Parathyroid adenoma (tissue), 2 donors: ENCODE results near the gene TP73.

ENCODE experiments used
- H2AFZ ChIP-seq: fragments of 300-600 bp; sonication (generic); one replicate; pipeline ENCODE4 v1.7.0; 2017; ENCODE audit warnings: antibody characterized with exemption, mild to moderate bottlenecking
- H3K27ac ChIP-seq: fragments of 300-600 bp; sonication (generic); one replicate; pipeline ENCODE4 v1.7.0; 2017
- H3K27me3 ChIP-seq: fragments of 300-600 bp; sonication (generic); one replicate; pipeline ENCODE4 v1.7.0; 2017; ENCODE audit warnings: low read length; ENCODE audit not compliant: control insufficient read depth, insufficient read depth
- H3K36me3 ChIP-seq: fragments of 300-600 bp; sonication (generic); one replicate; pipeline ENCODE4 v1.7.0; 2017; ENCODE audit warnings: low read length; ENCODE audit not compliant: control insufficient read depth, insufficient read depth
- H3K4me1 ChIP-seq: fragments of 300-600 bp; sonication (generic); one replicate; pipeline ENCODE4 v1.7.0; 2017; ENCODE audit warnings: control low read depth
- H3K4me2 ChIP-seq: fragments of 300-600 bp; sonication (generic); one replicate; pipeline ENCODE4 v1.7.0; 2017; ENCODE audit warnings: low read length
- H3K4me3 ChIP-seq: fragments of 300-600 bp; sonication (generic); one replicate; pipeline ENCODE4 v1.7.0; 2017; ENCODE audit warnings: low read depth, low read length
- H3K79me2 ChIP-seq: fragments of 300-600 bp; sonication (generic); one replicate; pipeline ENCODE4 v1.7.0; 2017; ENCODE audit warnings: control low read depth
- H3K9ac ChIP-seq: fragments of 300-600 bp; sonication (generic); one replicate; pipeline ENCODE4 v1.7.0; 2017; ENCODE audit warnings: mild to moderate bottlenecking
- H3K9me3 ChIP-seq: fragments of 300-600 bp; sonication (generic); one replicate; pipeline ENCODE4 v1.7.0; 2017; ENCODE audit warnings: low read length; ENCODE audit not compliant: control insufficient read depth
- CTCF ChIP-seq: fragments of 300-600 bp; sonication (generic); IDR thresholded peaks from one replicate; pipeline ENCODE4 v1.7.0; 2017; ENCODE audit warnings: antibody characterized with exemption, mild to moderate bottlenecking
- donor health status: primary hyperparathyroidism.

The TP73 gene

GRCh38 chr1:3727042-3727824, 74.9 kb downstream of the TP73 start:
- Histone ChIP-seq H3K36me3 (no peaks in the 10 kb centered on the region), H3K9ac (no peak overlapping the region), H3K27ac (no peak overlapping the region), H2AFZ (no peak overlapping the region), H3K27me3 (no peaks in the 10 kb centered on the region), H3K4me3 (no peak overlapping the region), H3K79me2 (no peaks in the 10 kb centered on the region), H3K9me3 (no peaks in the 10 kb centered on the region), H3K4me1 (no peaks in the 10 kb centered on the region), H3K4me2 (no peak overlapping the region)
- TF ChIP-seq CTCF: no peak

- Histone ChIP-seq H3K27me3 (no peaks in the 10 kb centered on the region), H3K79me2 (no peaks in the 10 kb centered on the region)
Measured at GRCh38 chr1:3727825-3728776, 75.8 kb downstream of the TP73 start.

GRCh38 chr1:3729594-3730542, 77.6 kb downstream of the TP73 start:
- no peak for TF ChIP-seq CTCF
- no peaks in the 10 kb centered on the region for H3K27me3 ChIP-seq

More at GRCh38 chr1:3727825-3728776, 75.8 kb downstream of the TP73 start:
- Histone ChIP-seq H2AFZ (no peak overlapping the region), H3K9me3 (no peaks in the 10 kb centered on the region), H3K4me1 (no peaks in the 10 kb centered on the region), H3K4me3 (no peak overlapping the region), H3K9ac (no peak overlapping the region), H3K36me3 (no peaks in the 10 kb centered on the region), H3K4me2 (no peak overlapping the region), H3K27ac (no peak overlapping the region)
- TF ChIP-seq CTCF: no peak

GRCh38 chr1:3730543-3731247, 78.4 kb downstream of the TP73 start:
- Histone ChIP-seq H3K9me3 (no peaks in the 10 kb centered on the region), H2AFZ (no peak overlapping the region), H3K4me2 (no peak overlapping the region), H3K27me3 (no peaks in the 10 kb centered on the region), H3K27ac (no peak overlapping the region), H3K79me2 (no peaks in the 10 kb centered on the region), H3K4me3 (no peak overlapping the region), H3K36me3 (no peaks in the 10 kb centered on the region), H3K4me1 (no peaks in the 10 kb centered on the region), H3K9ac (no peak overlapping the region)
- TF ChIP-seq CTCF: no peak

More at GRCh38 chr1:3729594-3730542, 77.6 kb downstream of the TP73 start:
- no peak overlapping the region for H3K9ac ChIP-seq
- no peaks in the 10 kb centered on the region for H3K79me2 ChIP-seq
- H3K9me3 ChIP-seq: no peaks in the 10 kb centered on the region
- no peaks in the 10 kb centered on the region for H3K36me3 ChIP-seq
- H3K4me3 ChIP-seq: no peak overlapping the region
- H3K4me1 ChIP-seq: no peaks in the 10 kb centered on the region
- no peak overlapping the region for H3K4me2 ChIP-seq
- no peak overlapping the region for H2AFZ ChIP-seq
- no peak overlapping the region for H3K27ac ChIP-seq
